Stimulated activated CD8-positive, alpha-beta memory T cell treated with anti-CD3 and anti-CD28 coated beads, Interleukin-7, amount 100 ng/mL, for 4 hours (primary cell): ENCODE results near the gene LHFPL3.
"Not testable (repeated sequence)": the region's sequence is repeated elsewhere in the genome, so short reads cannot be mapped to it uniquely, and the experiment has no call there.

Source experiments
- DNase-seq, 2 donors: peaks; one replicate each; pipeline ENCODE4 v3.0.0-alpha.2; 2020; ENCODE audit warnings: low read depth in 2 of 2

The LHFPL3 gene

GRCh38 chr7:104694710-104695109 lies 366.3 kb downstream of the LHFPL3 start:
- no peak for DNase-seq

GRCh38 chr7:104695563-104695962 lies 367.2 kb downstream of the LHFPL3 start:
- no peak for DNase-seq

- DNase-seq, result no peak
These were observed 371.9 kb downstream of the LHFPL3 start for GRCh38 chr7:104700336-104700735.

GRCh38 chr7:104721027-104721426 lies 392.6 kb downstream of the LHFPL3 start:
- not testable (repeated sequence) for DNase-seq

GRCh38 chr7:104723001-104723400 lies 394.6 kb downstream of the LHFPL3 start:
- no peak for DNase-seq

GRCh38 chr7:104758504-104758903 lies 430.1 kb downstream of the LHFPL3 start:
- DNase-seq, result no peak

GRCh38 chr7:104761892-104762291 lies 433.5 kb downstream of the LHFPL3 start:
- no peak for DNase-seq

GRCh38 chr7:104767113-104767512 lies 438.7 kb downstream of the LHFPL3 start:
- no peak for DNase-seq

- no peak for DNase-seq
These were observed 439.6 kb downstream of the LHFPL3 start for GRCh38 chr7:104767826-104768536.

- no peak for DNase-seq
These were observed 444.3 kb downstream of the LHFPL3 start for GRCh38 chr7:104772405-104773345.

- DNase-seq, result no peak
These were observed 445.4 kb downstream of the LHFPL3 start for GRCh38 chr7:104773796-104774195.

- DNase-seq, result no peak
These were observed 447.1 kb downstream of the LHFPL3 start for GRCh38 chr7:104775531-104775930.

GRCh38 chr7:104777301-104777800 lies 448.9 kb downstream of the LHFPL3 start:
- no peak for DNase-seq

- no peak for DNase-seq
These were observed 451.5 kb downstream of the LHFPL3 start for GRCh38 chr7:104779888-104780287.

- DNase-seq, result no peak
These were observed 456.3 kb downstream of the LHFPL3 start for GRCh38 chr7:104784686-104785085.

- DNase-seq, result no peak
These were observed 461.4 kb downstream of the LHFPL3 start for GRCh38 chr7:104789780-104790179.

GRCh38 chr7:104790440-104790839 lies 462.0 kb downstream of the LHFPL3 start:
- DNase-seq, result no peak

- DNase-seq, result no peak
These were observed 462.7 kb downstream of the LHFPL3 start for GRCh38 chr7:104791080-104791479.

GRCh38 chr7:104793066-104793465 lies 464.7 kb downstream of the LHFPL3 start:
- DNase-seq, result no peak

GRCh38 chr7:104794154-104794553 lies 465.8 kb downstream of the LHFPL3 start:
- DNase-seq, result no peak

GRCh38 chr7:104794589-104794988 lies 466.2 kb downstream of the LHFPL3 start:
- DNase-seq, result no peak

GRCh38 chr7:104795086-104795485 lies 466.7 kb downstream of the LHFPL3 start:
- no peak for DNase-seq
